Measurements from ENCODE around the gene MYL4.

DNA sequence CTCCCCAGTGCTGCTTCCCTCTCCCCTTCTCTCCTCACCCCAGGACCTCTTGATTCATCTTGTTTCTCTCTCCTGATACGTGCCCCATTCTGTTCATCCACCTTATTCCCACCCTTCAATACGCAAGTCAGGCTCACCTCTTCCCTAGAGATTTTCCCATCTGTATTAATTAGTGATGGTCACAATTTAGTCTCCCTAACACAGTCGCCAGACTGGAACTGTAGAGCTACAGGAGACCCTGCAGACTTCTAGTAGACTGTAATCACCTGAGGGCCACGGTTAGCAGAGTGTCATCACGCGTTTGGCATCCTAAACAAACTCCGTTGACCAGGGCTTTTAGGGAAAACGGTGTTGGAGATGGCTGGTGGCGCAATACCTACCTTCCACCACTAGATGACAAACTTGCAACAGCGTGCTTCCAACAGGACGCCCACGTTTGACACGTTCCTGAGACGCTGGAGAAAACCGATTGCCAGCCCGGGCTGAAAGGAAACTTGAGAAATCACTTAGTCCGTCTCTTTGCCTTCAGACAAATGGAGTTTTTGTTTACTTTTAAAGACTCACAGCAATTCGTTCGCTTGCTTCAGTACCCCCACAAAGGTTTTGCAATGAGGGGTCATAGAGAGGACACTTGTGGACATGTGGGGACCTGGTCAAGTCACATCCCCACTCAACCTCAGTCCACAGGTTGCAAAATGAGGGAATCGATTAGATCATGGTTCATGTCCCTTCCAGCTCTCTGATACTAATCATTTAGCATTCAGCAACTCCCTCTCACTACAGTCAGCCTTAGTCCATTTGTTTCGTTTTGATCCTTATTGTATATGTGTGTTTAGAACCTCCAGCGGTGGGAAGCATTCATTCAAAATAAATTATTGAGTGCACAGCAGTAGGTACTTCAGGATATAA is 20.6 kb downstream of the MYL4 start:
- TF ChIP-seq, protein P1, sequence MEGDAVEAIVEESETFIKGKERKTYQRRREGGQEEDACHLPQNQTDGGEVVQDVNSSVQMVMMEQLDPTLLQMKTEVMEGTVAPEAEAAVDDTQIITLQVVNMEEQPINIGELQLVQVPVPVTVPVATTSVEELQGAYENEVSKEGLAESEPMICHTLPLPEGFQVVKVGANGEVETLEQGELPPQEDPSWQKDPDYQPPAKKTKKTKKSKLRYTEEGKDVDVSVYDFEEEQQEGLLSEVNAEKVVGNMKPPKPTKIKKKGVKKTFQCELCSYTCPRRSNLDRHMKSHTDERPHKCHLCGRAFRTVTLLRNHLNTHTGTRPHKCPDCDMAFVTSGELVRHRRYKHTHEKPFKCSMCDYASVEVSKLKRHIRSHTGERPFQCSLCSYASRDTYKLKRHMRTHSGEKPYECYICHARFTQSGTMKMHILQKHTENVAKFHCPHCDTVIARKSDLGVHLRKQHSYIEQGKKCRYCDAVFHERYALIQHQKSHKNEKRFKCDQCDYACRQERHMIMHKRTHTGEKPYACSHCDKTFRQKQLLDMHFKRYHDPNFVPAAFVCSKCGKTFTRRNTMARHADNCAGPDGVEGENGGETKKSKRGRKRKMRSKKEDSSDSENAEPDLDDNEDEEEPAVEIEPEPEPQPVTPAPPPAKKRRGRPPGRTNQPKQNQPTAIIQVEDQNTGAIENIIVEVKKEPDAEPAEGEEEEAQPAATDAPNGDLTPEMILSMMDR (IDR thresholded peaks at IDR 0.05): peak; percentile 90 to 99 (median 98)
- TF ChIP-seq POLR2A (IDR thresholded peaks at IDR 0.05): no peak
